Peyer's patch (tissue), 4 donors: ENCODE data around the gene PPP1R13B.

Experiments
- POLR2A ChIP-seq, 2 donors: fragments of 450-650 bp; IDR thresholded peaks; one replicate each; pipeline ENCODE4 v1.5.1; 2017; ENCODE audit warnings: antibody characterized with exemption in 2 of 2, mild to moderate bottlenecking in 2 of 2, moderate library complexity in 2 of 2
- TF ChIP-seq, protein P1 (sequence below), 6 experiments: fragments of 450-650 bp in 4 of 6; fragments of 200-600 bp in 2 of 6; sonication (generic) in 1 of 6; IDR thresholded peaks; one replicate each; pipeline ENCODE4 v1.5.1; 2017 to 2019; ENCODE audit warnings: antibody characterized with exemption in 6 of 6, mild to moderate bottlenecking in 3 of 6, moderate library complexity in 1 of 6

DNA sequence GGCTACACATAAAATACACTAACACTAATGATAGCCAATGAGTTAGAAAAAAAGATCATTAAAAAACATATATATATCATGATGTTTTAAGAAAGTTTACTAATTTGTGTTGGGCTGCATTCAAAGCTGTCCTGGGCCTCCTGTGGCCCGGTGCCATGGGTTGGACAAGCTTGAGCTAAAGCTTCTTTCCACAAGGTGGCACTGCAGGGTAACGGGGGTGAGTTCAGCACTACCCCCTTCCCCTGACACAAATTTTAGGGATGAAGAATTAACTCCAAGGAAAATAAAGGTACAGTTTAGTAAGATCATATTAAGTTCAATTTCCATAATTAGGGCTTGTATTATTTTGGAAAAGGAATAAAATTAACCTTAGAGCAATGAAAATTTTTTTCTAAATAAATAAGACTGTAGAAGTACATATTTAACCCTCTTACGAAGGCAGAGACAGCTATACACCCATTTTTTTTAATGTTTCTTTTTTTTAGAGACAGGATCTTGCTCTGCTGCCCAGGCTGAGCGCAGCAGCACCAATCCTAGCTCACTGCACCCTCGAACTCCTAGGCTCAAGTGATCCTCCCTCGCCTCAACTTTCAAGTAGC, 38.9 kb downstream of the PPP1R13B start:
- TF ChIP-seq, protein P1, sequence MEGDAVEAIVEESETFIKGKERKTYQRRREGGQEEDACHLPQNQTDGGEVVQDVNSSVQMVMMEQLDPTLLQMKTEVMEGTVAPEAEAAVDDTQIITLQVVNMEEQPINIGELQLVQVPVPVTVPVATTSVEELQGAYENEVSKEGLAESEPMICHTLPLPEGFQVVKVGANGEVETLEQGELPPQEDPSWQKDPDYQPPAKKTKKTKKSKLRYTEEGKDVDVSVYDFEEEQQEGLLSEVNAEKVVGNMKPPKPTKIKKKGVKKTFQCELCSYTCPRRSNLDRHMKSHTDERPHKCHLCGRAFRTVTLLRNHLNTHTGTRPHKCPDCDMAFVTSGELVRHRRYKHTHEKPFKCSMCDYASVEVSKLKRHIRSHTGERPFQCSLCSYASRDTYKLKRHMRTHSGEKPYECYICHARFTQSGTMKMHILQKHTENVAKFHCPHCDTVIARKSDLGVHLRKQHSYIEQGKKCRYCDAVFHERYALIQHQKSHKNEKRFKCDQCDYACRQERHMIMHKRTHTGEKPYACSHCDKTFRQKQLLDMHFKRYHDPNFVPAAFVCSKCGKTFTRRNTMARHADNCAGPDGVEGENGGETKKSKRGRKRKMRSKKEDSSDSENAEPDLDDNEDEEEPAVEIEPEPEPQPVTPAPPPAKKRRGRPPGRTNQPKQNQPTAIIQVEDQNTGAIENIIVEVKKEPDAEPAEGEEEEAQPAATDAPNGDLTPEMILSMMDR (IDR thresholded peaks at IDR 0.05), result peak; percentile 54 to 89 (median 86)
- TF ChIP-seq POLR2A (IDR thresholded peaks at IDR 0.05), result no peak
